Measurements from ENCODE around the gene AADACL3. TPM values are rescaled to one million over a fixed set of nuclear protein-coding genes. Genes with fewer than 3 reads are reported as not detected.

Gene AADACL3
- total and polyA plus RNA-seq, 2 of the 8 experiments (the other 6 are each of a cell fraction or from before 2014, with no cell fraction given): 0.33 to 2.3 TPM

GRCh38 chr1:12706061-12706460 lies 9.8 kb upstream of the AADACL3 start:
- H2BK12ac ChIP-seq (ENCODE audit: low read depth, low read length): no peak overlapping the region
- H3K9me3 ChIP-seq (ENCODE audit: insufficient read depth in 2 of 2, low read depth in 1 of 2, low read length in 1 of 2): no peaks in the 10 kb centered on the region
- no peak overlapping the region for H4K8ac ChIP-seq (ENCODE audit: extremely low read depth, insufficient read depth, low read length)
- DNase-seq (ENCODE audit: low read depth in 1 of 2, low spot score in 2 of 2) (no peak), FAIRE-seq (no peak)
- H2AK5ac ChIP-seq (ENCODE audit: low read depth, low read length): no peak overlapping the region
- H3K79me2 ChIP-seq (ENCODE audit: control insufficient read depth in 1 of 2, insufficient read depth in 2 of 2, low read length in 2 of 2): no peaks in the 10 kb centered on the region
- H3K27ac ChIP-seq (ENCODE audit: low read depth, low read length): no peak overlapping the region
- H2BK5ac ChIP-seq (ENCODE audit: low read depth, low read length): no peak overlapping the region
- no peak overlapping the region for H3K9ac ChIP-seq (replicated peaks in 1 of 4; ENCODE audit: extremely low read depth in 1 of 4, low read depth in 3 of 4, low read length in 3 of 4)
- ChIA-PET CTCF (ENCODE audit: partially characterized antibody) (interaction anchor here (0.9 kb wide), 1 partner anchor 43 kb away, joined by 3 read pairs; no protein-coding TSS in a partner anchor), POLR2A (ENCODE audit: partially characterized antibody) (interaction anchor here (0.8 to 1.1 kb wide), 2 partner anchors 10 to 14 kb away, joined by 3 read pairs; no protein-coding TSS in a partner anchor)
- no peak overlapping the region for H3K4me2 ChIP-seq (ENCODE audit: insufficient read depth in 1 of 2, low read depth in 2 of 2, low read length in 2 of 2)
- H3K36me3 ChIP-seq (ENCODE audit: control insufficient read depth in 2 of 4, insufficient read depth in 4 of 4, low read length in 3 of 4): no peaks in the 10 kb centered on the region
- H2BK15ac ChIP-seq (ENCODE audit: low read length): no peak overlapping the region
- no peak overlapping the region for H2BK120ac ChIP-seq (replicated peaks; ENCODE audit: low read depth, low read length)
- H4K5ac ChIP-seq (ENCODE audit: insufficient read length, low read depth, low read length): no peak overlapping the region
- H2BK20ac ChIP-seq (ENCODE audit: low read length): no peak overlapping the region
- no peaks in the 10 kb centered on the region for H3K23me2 ChIP-seq (ENCODE audit: low read depth, low read length)
- no peak overlapping the region for H2AFZ ChIP-seq (ENCODE audit: low read length)
- TF ChIP-seq SP2 (IDR thresholded peaks at IDR 0.05; ENCODE audit: low read length): no peak
- no peak for TF ChIP-seq RXRA (IDR thresholded peaks at IDR 0.05; ENCODE audit: insufficient read depth, low read depth, low read length)
- TF ChIP-seq KDM1A (IDR thresholded peaks at IDR 0.05; ENCODE audit: borderline replicate concordance, low read length): no peak
- TF ChIP-seq TBP (IDR thresholded peaks at IDR 0.05; ENCODE audit: low read depth, low read length): no peak
- no peak for TF ChIP-seq SP4 (IDR thresholded peaks at IDR 0.05; ENCODE audit: low read length)
- no peak for TF ChIP-seq TAF7 (optimal IDR thresholded peaks at IDR 0.05; ENCODE audit: borderline replicate concordance, low read depth, low read length)
- no peak for TF ChIP-seq PHF8 (conservative IDR thresholded peaks at IDR 0.05; ENCODE audit: low read depth, low read length)
- TF ChIP-seq EGR1 (IDR thresholded peaks at IDR 0.05; ENCODE audit: borderline replicate concordance, low read depth, low read length): no peak
- no peak for TF ChIP-seq JUN (IDR thresholded peaks at IDR 0.05; ENCODE audit: low read depth, low read length)
- TF ChIP-seq KDM4A (IDR thresholded peaks at IDR 0.05; ENCODE audit: low read depth, low read length, severe bottlenecking): no peak
- no peak for TF ChIP-seq SIN3A (conservative IDR thresholded peaks at IDR 0.05 in 1 of 2, IDR thresholded peaks at IDR 0.05 in 1 of 2; ENCODE audit: low read depth in 1 of 2, low read length in 2 of 2)
- no peak for TF ChIP-seq CHD1 (IDR thresholded peaks at IDR 0.05; ENCODE audit: low read depth, low read length)
- no peak for TF ChIP-seq SIX5 (IDR thresholded peaks at IDR 0.05; ENCODE audit: low read depth, low read length)
- no peak for TF ChIP-seq E2F6 (IDR thresholded peaks at IDR 0.05)
- H3K23ac ChIP-seq (ENCODE audit: insufficient read length): no peak overlapping the region
- no peaks in the 10 kb centered on the region for H3K79me1 ChIP-seq (ENCODE audit: low read depth, low read length)
- H3K4me3 ChIP-seq (ENCODE audit: extremely low read depth in 1 of 4, insufficient read depth in 2 of 4, low read depth in 3 of 4, low read length in 4 of 4): no peak overlapping the region
- no peak overlapping the region for H3K18ac ChIP-seq (ENCODE audit: extremely low read depth, low read length)
- no peaks in the 10 kb centered on the region for H3K4me1 ChIP-seq (replicated peaks in 1 of 4; ENCODE audit: control insufficient read depth in 3 of 4, insufficient read depth in 4 of 4, low read length in 3 of 4)
- H3K56ac ChIP-seq (replicated peaks; ENCODE audit: insufficient read length, low read depth, low read length): no peak overlapping the region
- H4K91ac ChIP-seq (replicated peaks; ENCODE audit: insufficient read length, low read length): no peak overlapping the region
- H3K14ac ChIP-seq (ENCODE audit: insufficient read length): no peak overlapping the region
- no peaks in the 10 kb centered on the region for H3K27me3 ChIP-seq (replicated peaks in 1 of 4; ENCODE audit: control insufficient read depth in 3 of 4, extremely low read depth in 1 of 4, insufficient read depth in 3 of 4, low read length in 3 of 4)
- no peak overlapping the region for H3K4ac ChIP-seq (replicated peaks; ENCODE audit: insufficient read length, low read depth, low read length)
- H4K20me1 ChIP-seq (replicated peaks in 1 of 2; ENCODE audit: control insufficient read depth in 1 of 2, insufficient read depth in 2 of 2, low read length in 2 of 2): no peaks in the 10 kb centered on the region
- 94% methylated on average over 3 of the region's 3 CpGs; no CpG with 5 or more reads in 1 of the 2 experiments for WGBS, 2 experiments (ENCODE audit: extremely low coverage in 1 of 2, insufficient coverage in 1 of 2, insufficient read length in 1 of 2, insufficient replicate concordance in 2 of 2, low coverage in 1 of 2, low lambda C conversion rate in 2 of 2, missing lambda C conversion rate in 1 of 2)
